ENCODE measurements around the gene TRIM13. TPM values are rescaled to one million over a fixed set of nuclear protein-coding genes. Genes with fewer than 3 reads are reported as not detected.

Gene TRIM13
- total RNA-seq, 4 donors from 2014 or later, result 19.7 to 54.5 (median 31.0) TPM

- Histone ChIP-seq H3K36me3 (no peaks in the 10 kb centered on the region), H3K27me3 (no peaks in the 10 kb centered on the region), H3K9me3 (no peaks in the 10 kb centered on the region), H3K4me3 (no peak overlapping the region), H3K27ac (no peak overlapping the region), H3K4me1 (no peaks in the 10 kb centered on the region)
- intact Hi-C loops (cut with DNase I; ENCODE audit: low total_unique reads), result no loop called here
- no peak for TF ChIP-seq CTCF (IDR thresholded peaks at IDR 0.05)
- DNase-seq, result no peak
Measured at GRCh38 chr13:50030315-50030714, 33.5 kb downstream of the TRIM13 start.

- Histone ChIP-seq H3K4me3 (no peak overlapping the region), H3K36me3 (no peaks in the 10 kb centered on the region), H3K27me3 (no peaks in the 10 kb centered on the region), H3K27ac (no peak overlapping the region), H3K9me3 (no peaks in the 10 kb centered on the region), H3K4me1 (no peaks in the 10 kb centered on the region)
- TF ChIP-seq POLR2A (IDR thresholded peaks at IDR 0.05), result no peak
- TF ChIP-seq CTCF (IDR thresholded peaks at IDR 0.05), result no peak
- intact Hi-C loops (cut with DNase I; ENCODE audit: low total_unique reads), result loop anchor here (2.0 kb wide), 1 partner anchor 19 kb away; no protein-coding TSS in a partner anchor
- no peak for DNase-seq
Measured at GRCh38 chr13:50033725-50034124, 36.9 kb downstream of the TRIM13 start.

- no peak overlapping the region for H3K4me3 ChIP-seq
- H3K27ac ChIP-seq, result no peak overlapping the region
- DNase-seq, result no peak
- intact Hi-C loops (cut with DNase I; ENCODE audit: low total_unique reads), result no loop called here
- H3K4me1 ChIP-seq, result no peaks in the 10 kb centered on the region
- TF ChIP-seq CTCF (IDR thresholded peaks at IDR 0.05) (no peak), POLR2A (IDR thresholded peaks at IDR 0.05) (no peak)
- H3K9me3 ChIP-seq, result no peaks in the 10 kb centered on the region
- H3K36me3 ChIP-seq, result no peaks in the 10 kb centered on the region
- no peaks in the 10 kb centered on the region for H3K27me3 ChIP-seq
Measured at GRCh38 chr13:50037788-50038187, 40.9 kb downstream of the TRIM13 start.

- Histone ChIP-seq H3K4me1 (no peaks in the 10 kb centered on the region), H3K9me3 (no peaks in the 10 kb centered on the region), H3K27ac (no peak overlapping the region), H3K36me3 (no peaks in the 10 kb centered on the region), H3K27me3 (no peaks in the 10 kb centered on the region), H3K4me3 (no peak overlapping the region)
- intact Hi-C loops (cut with DNase I; ENCODE audit: low total_unique reads), result no loop called here
- TF ChIP-seq CTCF (IDR thresholded peaks at IDR 0.05) (no peak), POLR2A (IDR thresholded peaks at IDR 0.05) (no peak)
- no peak for DNase-seq
Measured at GRCh38 chr13:50038266-50038665, 41.4 kb downstream of the TRIM13 start.

GRCh38 chr13:50052478-50052877 is 55.6 kb downstream of the TRIM13 start:
- Histone ChIP-seq H3K27me3 (no peaks in the 10 kb centered on the region), H3K4me3 (no peak overlapping the region), H3K27ac (no peak overlapping the region), H3K4me1 (no peaks in the 10 kb centered on the region), H3K9me3 (no peaks in the 10 kb centered on the region), H3K36me3 (no peaks in the 10 kb centered on the region)
- intact Hi-C loops (cut with DNase I; ENCODE audit: low total_unique reads), result loop anchor here (2.0 kb wide), 1 partner anchor 20 kb away; no protein-coding TSS in a partner anchor
- no peak for TF ChIP-seq CTCF (IDR thresholded peaks at IDR 0.05)
- TF ChIP-seq POLR2A (IDR thresholded peaks at IDR 0.05), result no peak
- DNase-seq, result no peak

Data from uterus (tissue), 4 donors.